Lower lobe of right lung (tissue), 2 donors: ENCODE data around the gene MS4A14. TPM values are rescaled to one million over a fixed set of nuclear protein-coding genes. Genes with fewer than 3 reads are reported as not detected.
"Not testable (repeated sequence)": the region's sequence is repeated elsewhere in the genome, so short reads cannot be mapped to it uniquely, and the experiment has no call there.

ENCODE experiments used
- ATAC-seq, 2 donors: fragments of 200-7000 bp; cut with Tn5 transposase; one replicate each; pipeline ENCODE4 v1.9.1; 2020 to 2022; ENCODE audit warnings: mild to moderate bottlenecking in 2 of 2, moderate library complexity in 2 of 2
- DNase-seq: peaks from one replicate; pipeline ENCODE4 v3.0.0-alpha.2; 2020
- H3K27ac ChIP-seq: fragments of 200-600 bp; one replicate; pipeline ENCODE4 v1.8.0; 2022
- H3K27me3 ChIP-seq: fragments of 200-600 bp; one replicate; pipeline ENCODE4 v1.8.0; 2022; ENCODE audit warnings: low read depth
- H3K36me3 ChIP-seq: fragments of 200-600 bp; one replicate; pipeline ENCODE4 v1.8.0; 2022; ENCODE audit warnings: mild to moderate bottlenecking
- H3K4me1 ChIP-seq: fragments of 200-600 bp; one replicate; pipeline ENCODE4 v1.8.0; 2022
- H3K4me3 ChIP-seq: fragments of 200-600 bp; one replicate; pipeline ENCODE4 v1.8.0; 2022; ENCODE audit warnings: mild to moderate bottlenecking
- H3K9me3 ChIP-seq: fragments of 200-600 bp; one replicate; pipeline ENCODE4 v1.8.0; 2022
- intact Hi-C: fragments of 100-400 bp; cut with DNase I; formaldehyde crosslinking; loops from one replicate; pipeline ENCODE4 v1.11.0; 2022
- total RNA-seq: library from RNA; stranded (reverse); fragmentation: NEBNext Ultra II Directional; extraction: Animal tissue kit (Norgen Biotek cat#: 25700); gene quantifications from one replicate; pipeline ENCODE4 v1.2.1, GENCODE V29; 2021
- TF ChIP-seq, protein P1 (sequence below): fragments of 200-600 bp; IDR thresholded peaks from one replicate; pipeline ENCODE4 v1.8.0; 2022; ENCODE audit warnings: antibody characterized with exemption, mild to moderate bottlenecking
- donor health status: DM: no; HTN: yes; CAD: no; lungs with severe emphysema.

MS4A14 gene
- total RNA-seq, 1 donor from 2014 or later, result 19.4 TPM

DNA sequence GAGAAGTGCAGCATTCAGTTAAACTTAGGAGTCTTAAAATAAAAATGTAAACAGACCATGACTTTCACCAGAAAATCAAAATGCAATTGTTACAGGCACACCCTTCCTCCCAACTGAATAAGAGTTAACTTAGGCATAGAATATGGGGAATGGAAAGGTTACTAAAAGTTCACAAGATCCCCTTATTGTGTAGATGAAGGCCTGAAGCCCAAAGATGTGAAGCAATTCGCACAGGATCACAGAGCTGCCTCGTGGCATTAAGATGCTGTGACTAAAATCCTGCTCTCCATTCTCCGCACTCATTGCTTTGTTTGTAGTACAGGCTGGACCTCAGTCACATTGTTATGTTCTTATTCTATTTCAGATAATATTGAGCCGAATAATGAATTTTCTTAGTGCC lies 37.1 kb downstream of the MS4A14 start:
- no peak overlapping the region for H3K27ac ChIP-seq
- TF ChIP-seq, protein P1, sequence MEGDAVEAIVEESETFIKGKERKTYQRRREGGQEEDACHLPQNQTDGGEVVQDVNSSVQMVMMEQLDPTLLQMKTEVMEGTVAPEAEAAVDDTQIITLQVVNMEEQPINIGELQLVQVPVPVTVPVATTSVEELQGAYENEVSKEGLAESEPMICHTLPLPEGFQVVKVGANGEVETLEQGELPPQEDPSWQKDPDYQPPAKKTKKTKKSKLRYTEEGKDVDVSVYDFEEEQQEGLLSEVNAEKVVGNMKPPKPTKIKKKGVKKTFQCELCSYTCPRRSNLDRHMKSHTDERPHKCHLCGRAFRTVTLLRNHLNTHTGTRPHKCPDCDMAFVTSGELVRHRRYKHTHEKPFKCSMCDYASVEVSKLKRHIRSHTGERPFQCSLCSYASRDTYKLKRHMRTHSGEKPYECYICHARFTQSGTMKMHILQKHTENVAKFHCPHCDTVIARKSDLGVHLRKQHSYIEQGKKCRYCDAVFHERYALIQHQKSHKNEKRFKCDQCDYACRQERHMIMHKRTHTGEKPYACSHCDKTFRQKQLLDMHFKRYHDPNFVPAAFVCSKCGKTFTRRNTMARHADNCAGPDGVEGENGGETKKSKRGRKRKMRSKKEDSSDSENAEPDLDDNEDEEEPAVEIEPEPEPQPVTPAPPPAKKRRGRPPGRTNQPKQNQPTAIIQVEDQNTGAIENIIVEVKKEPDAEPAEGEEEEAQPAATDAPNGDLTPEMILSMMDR, result no peak
- no peak overlapping the region for H3K4me3 ChIP-seq
- DNase-seq (no peak), ATAC-seq (no peak)
- no peaks in the 10 kb centered on the region for H3K4me1 ChIP-seq
- intact Hi-C loops, result no loop called here
- no peaks in the 10 kb centered on the region for H3K27me3 ChIP-seq
- H3K9me3 ChIP-seq, result no peaks in the 10 kb centered on the region
- H3K36me3 ChIP-seq, result no peaks in the 10 kb centered on the region

DNA sequence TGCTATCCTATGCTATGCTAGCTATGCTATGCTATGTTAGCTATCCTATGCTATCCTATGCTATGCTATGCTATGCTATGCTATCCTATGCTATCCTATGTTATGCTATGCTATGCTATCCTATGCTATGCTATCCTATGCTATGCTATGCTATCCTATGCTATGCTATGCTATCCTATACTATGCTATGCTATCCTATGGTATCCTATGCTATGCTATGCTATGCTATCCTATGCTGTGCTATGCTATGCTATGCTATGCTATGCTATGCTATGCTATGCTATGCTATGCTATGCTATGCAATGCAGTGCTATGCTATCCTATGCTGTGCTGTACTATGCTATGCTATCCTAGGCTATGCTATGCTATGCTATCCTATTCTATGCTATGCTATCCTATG lies 50.8 kb downstream of the MS4A14 start:
- intact Hi-C loops, result no loop called here
- DNase-seq, result no peak
- H3K36me3 ChIP-seq, result no peaks in the 10 kb centered on the region
- no peak overlapping the region for H3K27ac ChIP-seq
- TF ChIP-seq, protein P1, result no peak
- no peak for ATAC-seq
- no peaks in the 10 kb centered on the region for H3K9me3 ChIP-seq
- no peaks in the 10 kb centered on the region for H3K27me3 ChIP-seq
- H3K4me3 ChIP-seq, result no peak overlapping the region
- no peaks in the 10 kb centered on the region for H3K4me1 ChIP-seq

DNA sequence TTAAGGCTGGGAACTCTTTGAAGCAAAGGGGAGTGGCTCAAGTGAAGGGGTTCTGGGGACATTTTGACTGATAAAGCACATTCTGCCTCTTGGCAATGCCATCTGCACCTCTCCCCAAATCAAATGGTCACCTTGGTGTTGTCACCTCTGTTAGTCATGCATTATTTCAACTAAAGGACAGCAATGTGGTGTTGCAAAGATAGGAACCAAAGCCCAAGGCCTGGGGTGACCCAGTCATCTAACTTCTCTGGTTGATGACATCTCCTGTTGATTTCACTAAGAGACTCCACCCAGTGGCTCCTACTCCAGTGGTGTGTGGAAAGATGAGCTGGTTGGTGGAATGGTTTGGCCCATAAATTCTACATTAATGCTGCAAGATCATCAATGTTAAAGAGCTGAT lies 51.6 kb downstream of the MS4A14 start:
- no peak overlapping the region for H3K4me3 ChIP-seq
- ATAC-seq, result no peak
- TF ChIP-seq, protein P1, result no peak
- H3K9me3 ChIP-seq, result no peaks in the 10 kb centered on the region
- H3K4me1 ChIP-seq, result no peaks in the 10 kb centered on the region
- no peak for DNase-seq
- no peaks in the 10 kb centered on the region for H3K36me3 ChIP-seq
- H3K27me3 ChIP-seq, result no peaks in the 10 kb centered on the region
- H3K27ac ChIP-seq, result no peak overlapping the region
- intact Hi-C loops, result no loop called here

DNA sequence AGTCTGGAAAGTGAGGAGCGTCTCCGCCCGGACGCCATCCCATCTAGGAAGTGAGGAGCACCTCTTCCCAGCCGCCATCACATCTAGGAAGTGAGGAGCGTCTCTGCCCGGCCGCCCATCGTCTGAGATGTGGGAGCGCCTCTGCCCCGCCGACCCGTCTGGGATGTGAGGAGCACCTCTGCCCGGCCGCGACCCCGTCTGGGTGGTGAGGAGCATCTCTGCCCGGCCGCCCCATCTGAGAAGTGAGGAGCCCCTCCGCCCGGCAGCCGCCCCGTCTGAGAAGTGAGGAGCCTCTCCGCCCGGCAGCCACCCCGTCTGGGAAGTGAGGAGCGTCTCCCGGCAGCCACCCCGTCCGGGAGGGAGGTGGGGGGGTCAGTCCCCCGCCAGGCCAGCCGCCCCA lies 54.9 kb downstream of the MS4A14 start:
- H3K4me3 ChIP-seq, intact Hi-C loops, DNase-seq, H3K27me3 ChIP-seq, H3K9me3 ChIP-seq, H3K27ac ChIP-seq, ATAC-seq, H3K36me3 ChIP-seq, H3K4me1 ChIP-seq: not testable (repeated sequence)

DNA sequence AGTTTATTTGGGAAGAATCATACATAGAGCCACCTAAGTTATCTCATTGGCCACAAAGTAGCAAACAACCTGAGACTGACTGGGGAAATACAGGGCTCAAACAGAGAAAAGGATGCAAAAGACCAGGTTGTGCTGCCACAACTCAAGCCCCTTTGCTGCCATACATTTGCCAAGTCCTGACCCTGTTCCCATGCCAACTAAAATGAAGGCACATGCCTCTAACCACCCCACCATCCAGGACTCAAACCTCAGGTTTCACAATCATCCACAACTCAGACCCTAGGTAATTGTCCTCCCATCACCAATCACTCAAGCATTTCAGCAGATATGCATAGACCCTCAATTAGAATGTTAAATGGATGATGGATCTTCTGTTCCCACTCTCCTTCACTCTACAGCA lies 58.0 kb downstream of the MS4A14 start:
- TF ChIP-seq, protein P1, result no peak
- no peak for DNase-seq
- no peak for ATAC-seq
- intact Hi-C loops, result no loop called here
- no peaks in the 10 kb centered on the region for H3K9me3 ChIP-seq
- no peaks in the 10 kb centered on the region for H3K27me3 ChIP-seq
- no peaks in the 10 kb centered on the region for H3K36me3 ChIP-seq
- no peaks in the 10 kb centered on the region for H3K4me1 ChIP-seq
- no peak overlapping the region for H3K27ac ChIP-seq
- no peak overlapping the region for H3K4me3 ChIP-seq

DNA sequence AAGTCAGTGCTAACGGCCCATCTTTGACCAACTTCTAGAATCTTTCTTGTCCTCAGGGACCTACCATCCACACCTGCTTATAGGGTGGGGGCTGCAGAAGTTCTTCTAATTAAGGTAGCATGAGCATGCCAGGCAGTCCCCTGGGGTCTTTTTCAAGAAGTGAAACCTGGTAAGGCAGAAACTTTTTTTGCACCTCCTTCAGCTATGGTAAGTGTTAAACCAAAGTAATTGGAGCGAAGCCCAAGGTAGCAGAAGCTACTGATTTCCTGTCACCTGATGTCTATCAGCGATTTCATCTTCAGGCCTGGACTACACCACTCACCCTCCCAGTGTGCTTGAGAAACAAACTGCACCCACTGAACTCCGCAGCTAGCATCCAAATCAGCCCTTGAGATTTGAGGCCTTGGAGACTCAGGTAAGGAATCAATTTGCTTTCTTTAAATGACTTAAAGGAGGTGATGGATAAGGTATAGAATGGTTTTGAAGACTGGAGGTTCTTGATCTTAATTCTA lies 59.3 kb downstream of the MS4A14 start, which contains the start of gene MS4A1:
Gene MS4A1 (plus strand): TSS at position 317 of the 512 bp plus-strand sequence. CDS start 6,528 bp downstream, outside the sequence.
- no peak within 1 kb of the TSS for H3K4me3 ChIP-seq
- H3K27ac ChIP-seq, result no peak within 1 kb of the TSS
- no peak for DNase-seq
- H3K36me3 ChIP-seq, result no peaks in the 10 kb centered on the region
- intact Hi-C loops, result no loop called here
- no peaks in the 10 kb centered on the region for H3K4me1 ChIP-seq
- no peaks in the 10 kb centered on the region for H3K9me3 ChIP-seq
- H3K27me3 ChIP-seq, result no peaks in the 10 kb centered on the region
- TF ChIP-seq, protein P1, result no peak
- no peak for ATAC-seq
